Sciatic nerve (tissue), 2 donors: Measurements from ENCODE around the gene GP5. TPM values are rescaled to one million over a fixed set of nuclear protein-coding genes. Genes with fewer than 3 reads are reported as not detected.

Source experiments
- ATAC-seq: fragments of 200-7000 bp; cut with Tn5 transposase; one replicate; pipeline ENCODE4 v1.9.1; 2020; ENCODE audit warnings: mild to moderate bottlenecking, moderate library complexity
- DNase-seq: peaks from one replicate; pipeline ENCODE4 v3.0.0-alpha.2; 2020; ENCODE audit warnings: low spot score
- intact Hi-C: fragments of 100-400 bp; cut with DNase I; formaldehyde crosslinking; loops from one replicate; pipeline ENCODE4 v1.14.2; 2022
- total RNA-seq: library from RNA; stranded (reverse); fragmentation: NEBNext Ultra II Directional; extraction: Animal tissue kit (Norgen Biotek cat#: 25700); gene quantifications from one replicate; pipeline ENCODE4 v1.2.1, GENCODE V29; 2021
- donor health status: DM: no; HTN: no; CAD: no.
- donor health status: DM: no; HTN: no; CAD: no.

Gene GP5
- total RNA-seq, 1 donor from 2014 or later = 0.09 TPM

DNA sequence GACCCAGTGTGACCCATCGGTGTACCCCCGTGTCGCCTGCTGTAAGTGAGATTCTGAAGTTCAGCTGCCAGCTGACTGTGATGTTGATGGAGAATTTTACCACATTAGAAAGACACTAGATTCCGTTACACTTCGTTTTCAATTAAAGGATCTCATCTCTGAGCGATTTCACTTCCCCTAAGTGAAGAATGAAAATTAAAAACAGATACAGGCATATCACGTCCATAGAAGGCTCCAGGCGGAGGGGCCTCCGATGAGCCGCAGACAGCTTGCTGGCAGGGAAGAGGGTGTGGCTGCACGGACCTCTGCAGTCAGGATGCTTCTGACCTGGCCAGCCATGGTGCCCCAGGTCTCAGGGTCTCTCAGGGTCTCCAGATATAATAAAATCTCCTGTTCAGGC lies 41.4 kb downstream of the GP5 start:
- ATAC-seq = no peak
- intact Hi-C loops = no loop called here
- DNase-seq = no peak

DNA sequence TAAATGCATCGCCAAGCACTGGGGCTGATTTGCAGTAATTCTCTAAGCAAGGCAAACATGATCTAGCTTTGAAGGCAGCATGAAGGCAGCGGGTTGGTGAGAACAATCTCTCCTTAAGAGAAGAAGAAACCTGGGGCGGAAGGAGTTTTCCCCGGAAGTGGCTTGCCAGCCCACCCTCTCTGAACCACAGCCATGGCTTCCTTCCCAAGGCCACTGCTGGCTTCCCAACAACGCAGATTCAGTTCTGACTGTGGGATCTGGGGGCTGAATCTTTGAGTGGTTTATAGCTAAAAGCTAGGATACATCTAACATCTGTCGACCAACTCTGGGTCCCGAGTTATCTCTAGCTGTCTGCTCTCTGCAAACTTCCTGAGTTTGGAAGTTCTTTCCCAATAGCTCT lies 43.7 kb downstream of the GP5 start:
- intact Hi-C loops = no loop called here
- DNase-seq (no peak), ATAC-seq (no peak)

DNA sequence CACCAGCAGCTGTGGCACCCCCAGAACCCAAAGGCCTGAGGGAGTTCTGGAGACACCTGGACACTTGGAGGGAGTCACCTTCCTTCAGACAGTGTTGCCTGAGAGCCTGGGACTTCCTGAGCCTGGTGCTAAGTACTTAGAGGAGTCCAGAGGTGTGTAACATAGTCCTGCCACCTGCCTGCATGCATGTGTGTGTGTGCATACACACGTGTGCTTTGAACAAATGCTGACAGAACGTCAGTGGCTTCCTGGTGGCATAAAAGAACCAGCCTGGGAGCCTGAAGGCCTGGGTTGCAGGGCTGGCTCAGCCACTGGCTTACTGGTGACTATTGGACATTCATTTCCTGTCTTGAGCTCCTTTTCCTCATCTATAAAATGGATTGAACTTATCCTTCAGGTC lies 44.8 kb downstream of the GP5 start:
- ATAC-seq (no peak), DNase-seq (no peak)
- intact Hi-C loops = no loop called here

GRCh38 chr3:194352667-194353246 lies 46.3 kb downstream of the GP5 start:
- DNase-seq (no peak), ATAC-seq (no peak)
- intact Hi-C loops = no loop called here

DNA sequence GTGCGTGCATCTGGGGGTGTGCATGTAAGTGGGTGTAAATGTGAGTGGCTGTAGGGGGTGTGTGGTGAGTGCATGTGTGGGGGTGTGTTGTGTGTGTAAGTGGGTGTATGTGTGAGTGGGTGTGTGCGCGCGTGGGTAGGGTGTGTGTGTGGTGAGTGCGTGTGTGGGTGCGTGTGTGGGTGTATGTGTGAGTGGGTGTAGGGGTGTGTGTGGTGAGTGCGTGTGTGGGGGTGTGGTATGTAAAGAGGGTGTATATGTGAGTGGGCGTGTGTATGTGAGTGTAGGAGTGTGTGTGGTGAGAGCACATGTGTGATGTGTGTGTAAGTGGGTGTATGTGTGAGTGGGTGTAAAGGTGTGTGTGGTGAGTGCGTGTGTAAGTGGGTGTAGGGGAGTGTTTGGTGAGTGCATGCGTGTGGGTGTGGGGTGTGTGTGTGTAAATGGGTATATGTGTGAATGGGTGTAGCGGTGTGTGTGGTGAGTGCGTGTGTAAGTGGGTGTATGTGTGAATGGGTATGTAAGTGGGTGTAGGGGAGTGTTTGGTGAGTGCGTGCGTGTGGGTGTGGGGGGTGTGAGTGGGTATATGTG lies 47.0 kb downstream of the GP5 start:
- ATAC-seq = peak; percentile 23
- intact Hi-C loops = no loop called here
- DNase-seq = no peak

GRCh38 chr3:194351080-194351672 lies 47.9 kb downstream of the GP5 start, which contains the start of gene CPN2:
Gene CPN2 (minus strand): TSS chr3:194351328. CDS start chr3:194342702, 8,626 bp downstream.
- DNase-seq (no peak), ATAC-seq (no peak)
- intact Hi-C loops = no loop called here

- intact Hi-C loops = no loop called here
- ATAC-seq (no peak), DNase-seq (no peak)
These were observed 48.4 kb downstream of the GP5 start for GRCh38 chr3:194350726-194351071.

DNA sequence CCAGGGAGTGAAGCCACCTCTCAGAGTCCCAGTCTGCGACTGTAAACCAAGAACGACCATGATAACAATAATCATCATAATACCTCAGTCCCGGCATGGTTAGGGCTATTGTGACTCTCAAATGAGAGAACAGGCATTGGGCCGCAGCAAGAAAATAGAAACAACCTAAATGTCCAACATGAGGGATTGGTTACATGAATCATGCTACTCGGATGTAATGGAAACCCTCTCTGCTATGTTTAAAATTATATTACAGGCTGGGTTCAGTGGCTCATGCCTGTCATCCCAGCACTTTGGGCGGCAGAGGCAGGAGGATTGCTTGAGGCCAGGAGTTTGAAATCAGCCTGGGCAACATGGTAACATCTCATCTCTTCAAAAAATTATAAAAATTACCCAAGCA lies 50.7 kb downstream of the GP5 start:
- intact Hi-C loops = no loop called here
- no peak for ATAC-seq

DNA sequence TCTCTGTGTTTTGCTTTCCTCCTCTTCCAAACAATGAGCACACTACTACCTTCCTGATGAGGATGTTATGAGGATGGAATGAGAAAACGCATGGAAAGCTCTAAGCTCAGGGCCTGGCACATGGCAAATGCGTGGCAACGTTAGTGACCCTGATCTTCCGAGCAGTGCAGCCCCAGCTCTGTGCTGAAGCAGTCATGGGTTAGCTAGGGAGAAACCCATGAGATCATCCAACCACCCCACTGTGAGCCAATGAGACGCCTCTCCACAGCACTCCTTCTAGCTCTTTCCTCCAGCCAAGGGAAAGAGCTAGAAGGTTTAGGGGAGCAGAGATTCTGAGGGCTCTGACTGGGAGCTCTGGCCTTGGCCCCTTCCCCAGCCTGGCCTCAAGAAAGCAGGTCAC lies 52.4 kb downstream of the GP5 start:
- ATAC-seq = no peak
- DNase-seq = no peak
- intact Hi-C loops = no loop called here

More for the DNA sequence above, 50.7 kb downstream of the GP5 start:
- DNase-seq = no peak

DNA sequence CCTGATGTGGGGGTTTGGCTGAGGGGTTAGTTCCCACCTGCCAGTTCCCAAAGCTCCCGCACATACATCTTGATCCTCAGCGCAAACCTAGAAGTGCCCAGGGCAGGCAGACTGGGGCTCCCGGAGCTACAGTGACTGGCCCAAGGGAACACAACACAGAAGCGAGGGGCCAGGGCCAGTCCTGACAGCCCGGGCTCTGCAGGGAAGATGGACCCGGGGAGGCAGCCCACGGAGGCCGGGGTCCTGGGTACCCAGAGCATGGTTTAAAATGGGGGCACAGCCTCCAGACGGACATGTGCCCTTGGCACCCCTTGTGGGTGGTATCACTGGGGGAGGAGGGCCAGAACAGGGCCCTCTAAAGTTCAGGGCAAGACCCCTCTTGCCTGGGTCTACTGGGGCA lies 53.0 kb downstream of the GP5 start:
- DNase-seq (no peak), ATAC-seq (no peak)
- intact Hi-C loops = no loop called here

Other genes starting within 250 kb of the GP5 start
- not detected for gene CPN2, start 47.9 kb downstream of the GP5 start, total RNA-seq
- gene LRRC15, start 29.5 kb downstream of the GP5 start, total RNA-seq = 0.18 TPM
- 124 TPM for gene ATP13A3, start 87.7 kb upstream of the GP5 start, total RNA-seq
- gene TMEM44, start 234.2 kb upstream of the GP5 start, total RNA-seq = 29.9 TPM